AG09319 (cell line): ENCODE data around the gene KYAT1.

Source experiments
- DNase-seq: peaks from one replicate; pipeline ENCODE4 v3.0.0-alpha.2; 2010; ENCODE audit warnings: low read depth; ENCODE audit errors: extremely low read depth
- CTCF ChIP-seq: IDR thresholded peaks from 2 replicates; pipeline ENCODE4 v1.5.1; 2011; ENCODE audit warnings: low read depth, mild to moderate bottlenecking, inconsistent platforms, low read length, moderate library complexity

Gene KYAT1

GRCh38 chr9:128901379-128901778 is 19.6 kb upstream of the KYAT1 start:
- DNase-seq = no peak
- TF ChIP-seq CTCF = no peak

- DNase-seq = no peak
- TF ChIP-seq CTCF = no peak
These were observed 18.0 kb upstream of the KYAT1 start for GRCh38 chr9:128899566-128900322.

- no peak for DNase-seq
- no peak for TF ChIP-seq CTCF
These were observed 17.3 kb upstream of the KYAT1 start for GRCh38 chr9:128898845-128899565.

- no peak for TF ChIP-seq CTCF
- DNase-seq = no peak
These were observed 16.6 kb upstream of the KYAT1 start for GRCh38 chr9:128898382-128898781.

GRCh38 chr9:128895556-128895955 is 13.8 kb upstream of the KYAT1 start:
- no peak for TF ChIP-seq CTCF
- no peak for DNase-seq

GRCh38 chr9:128894764-128895163 is 13.0 kb upstream of the KYAT1 start:
- TF ChIP-seq CTCF = no peak
- no peak for DNase-seq

- TF ChIP-seq CTCF = no peak
- DNase-seq = no peak
These were observed 11.6 kb upstream of the KYAT1 start for GRCh38 chr9:128893354-128893753.
